ENCODE measurements around the gene MAN2A1. TPM values are rescaled to one million over a fixed set of nuclear protein-coding genes. Genes with fewer than 3 reads are reported as not detected.

MAN2A1 gene
- total RNA-seq, 1 experiment from 2014 or later, result 86.6 TPM

GRCh38 chr5:109803854-109804253, 114.1 kb downstream of the MAN2A1 start:
- ChIA-PET CTCF (no interaction called here), POLR2A (no interaction called here)
- H3K9me3 Mint-ChIP-seq, result peaks cover 4% of the 10 kb centered on the region

DNA sequence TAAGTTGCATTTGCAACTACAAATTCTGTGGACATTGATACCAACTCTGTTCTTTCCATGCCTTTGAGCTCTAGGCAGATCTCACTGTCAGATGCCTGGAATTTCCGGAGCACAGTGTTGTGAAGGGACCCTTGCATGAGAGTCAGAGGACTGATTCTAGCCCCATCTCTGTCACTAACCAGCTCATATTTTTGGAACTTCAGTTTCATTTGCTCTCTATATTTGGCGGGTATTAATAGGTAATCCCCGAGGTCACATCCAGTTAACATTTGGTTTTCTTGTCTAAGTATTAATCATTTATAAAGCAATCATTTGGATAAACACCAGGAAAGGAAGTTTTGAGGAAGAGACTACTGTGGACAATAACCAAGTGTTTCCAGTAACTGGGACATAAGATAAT, 115.7 kb downstream of the MAN2A1 start:
- H3K27me3 Mint-ChIP-seq (ENCODE audit: low read depth), result no peaks in the 10 kb centered on the region
- no peak for DNase-seq (ENCODE audit: low spot score)
- TF ChIP-seq ZNF317 (CRISPR knock-in tag; IDR thresholded peaks at IDR 0.05; ENCODE audit: borderline replicate concordance, low read depth) (no peak), TEAD4 (CRISPR knock-in tag; IDR thresholded peaks at IDR 0.05) (no peak)
- H3K27ac Mint-ChIP-seq, result peak overlapping the region; percentile 80; the same call in 1 of the 2 replicates
- peaks cover 18% of the 10 kb centered on the region for H3K36me3 Mint-ChIP-seq
- CTCF ChIA-PET, result no interaction called here
- H3K4me3 Mint-ChIP-seq, result no peak overlapping the region
- peak; percentile 71 for ATAC-seq
- POLR2A ChIA-PET, result no interaction called here
- no peaks in the 10 kb centered on the region for H3K9me3 Mint-ChIP-seq
- peaks cover 10% of the 10 kb centered on the region for H3K4me1 Mint-ChIP-seq

More at GRCh38 chr5:109803854-109804253, 114.1 kb downstream of the MAN2A1 start:
- no peak for DNase-seq (ENCODE audit: low spot score)
- Mint-ChIP-seq H3K27ac (no peak overlapping the region), H3K27me3 (ENCODE audit: low read depth) (no peaks in the 10 kb centered on the region), H3K4me3 (no peak overlapping the region), H3K4me1 (peaks cover 10% of the 10 kb centered on the region), H3K36me3 (peaks cover 15% of the 10 kb centered on the region)
- ATAC-seq, result no peak
- TF ChIP-seq TEAD1 (CRISPR knock-in tag; IDR thresholded peaks at IDR 0.05), result no peak
- no peak for TF ChIP-seq NR1H2 (CRISPR knock-in tag; IDR thresholded peaks at IDR 0.05)
- no peak for TF ChIP-seq ZBTB43 (CRISPR knock-in tag; IDR thresholded peaks at IDR 0.05)
- TF ChIP-seq, protein P1, sequence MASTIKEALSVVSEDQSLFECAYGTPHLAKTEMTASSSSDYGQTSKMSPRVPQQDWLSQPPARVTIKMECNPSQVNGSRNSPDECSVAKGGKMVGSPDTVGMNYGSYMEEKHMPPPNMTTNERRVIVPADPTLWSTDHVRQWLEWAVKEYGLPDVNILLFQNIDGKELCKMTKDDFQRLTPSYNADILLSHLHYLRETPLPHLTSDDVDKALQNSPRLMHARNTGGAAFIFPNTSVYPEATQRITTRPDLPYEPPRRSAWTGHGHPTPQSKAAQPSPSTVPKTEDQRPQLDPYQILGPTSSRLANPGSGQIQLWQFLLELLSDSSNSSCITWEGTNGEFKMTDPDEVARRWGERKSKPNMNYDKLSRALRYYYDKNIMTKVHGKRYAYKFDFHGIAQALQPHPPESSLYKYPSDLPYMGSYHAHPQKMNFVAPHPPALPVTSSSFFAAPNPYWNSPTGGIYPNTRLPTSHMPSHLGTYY (CRISPR knock-in tag; IDR thresholded peaks at IDR 0.05), result no peak
- no peak for TF ChIP-seq ELF4 (CRISPR knock-in tag; IDR thresholded peaks at IDR 0.05; ENCODE audit: low read depth)
- no peak for TF ChIP-seq CDX4 (CRISPR knock-in tag; IDR thresholded peaks at IDR 0.05; ENCODE audit: borderline replicate concordance)
- no peak for TF ChIP-seq CTCF (IDR thresholded peaks at IDR 0.05)
- TF ChIP-seq, protein P2, sequence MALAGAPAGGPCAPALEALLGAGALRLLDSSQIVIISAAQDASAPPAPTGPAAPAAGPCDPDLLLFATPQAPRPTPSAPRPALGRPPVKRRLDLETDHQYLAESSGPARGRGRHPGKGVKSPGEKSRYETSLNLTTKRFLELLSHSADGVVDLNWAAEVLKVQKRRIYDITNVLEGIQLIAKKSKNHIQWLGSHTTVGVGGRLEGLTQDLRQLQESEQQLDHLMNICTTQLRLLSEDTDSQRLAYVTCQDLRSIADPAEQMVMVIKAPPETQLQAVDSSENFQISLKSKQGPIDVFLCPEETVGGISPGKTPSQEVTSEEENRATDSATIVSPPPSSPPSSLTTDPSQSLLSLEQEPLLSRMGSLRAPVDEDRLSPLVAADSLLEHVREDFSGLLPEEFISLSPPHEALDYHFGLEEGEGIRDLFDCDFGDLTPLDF (CRISPR knock-in tag; IDR thresholded peaks at IDR 0.05), result no peak
- TF ChIP-seq, protein P3, sequence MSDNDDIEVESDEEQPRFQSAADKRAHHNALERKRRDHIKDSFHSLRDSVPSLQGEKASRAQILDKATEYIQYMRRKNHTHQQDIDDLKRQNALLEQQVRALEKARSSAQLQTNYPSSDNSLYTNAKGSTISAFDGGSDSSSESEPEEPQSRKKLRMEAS (CRISPR knock-in tag; IDR thresholded peaks at IDR 0.05), result no peak
- TF ChIP-seq FOXJ3 (CRISPR knock-in tag; IDR thresholded peaks at IDR 0.05; ENCODE audit: borderline replicate concordance), result no peak
- no peak for TF ChIP-seq ATF1 (CRISPR knock-in tag; IDR thresholded peaks at IDR 0.05)
- no peak for TF ChIP-seq ESRRA (CRISPR knock-in tag; IDR thresholded peaks at IDR 0.05; ENCODE audit: borderline replicate concordance)
- TF ChIP-seq ZNF219 (CRISPR knock-in tag; IDR thresholded peaks at IDR 0.05; ENCODE audit: borderline replicate concordance), result no peak

DNA sequence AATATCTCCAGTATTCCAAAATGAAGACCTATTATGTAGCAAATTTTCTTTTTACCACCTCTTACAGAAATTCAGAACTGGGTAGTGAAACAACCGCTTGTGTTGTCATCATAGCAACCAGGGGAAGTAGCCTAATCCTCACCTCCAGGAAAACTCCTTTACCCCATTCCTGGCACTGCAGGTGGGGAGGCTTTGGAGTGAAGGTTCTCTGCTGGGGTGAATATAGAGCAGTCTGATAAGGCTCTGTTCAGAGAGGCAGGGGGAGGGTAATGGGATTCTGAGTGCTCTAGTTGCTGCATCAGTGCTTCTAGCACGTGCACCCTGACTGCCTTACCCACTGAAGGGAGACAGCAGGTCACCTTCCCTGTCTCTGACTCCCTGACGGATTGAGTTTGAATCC, 116.2 kb downstream of the MAN2A1 start:
- Mint-ChIP-seq H3K27me3 (ENCODE audit: low read depth) (no peaks in the 10 kb centered on the region), H3K4me1 (peaks cover 10% of the 10 kb centered on the region), H3K9me3 (no peaks in the 10 kb centered on the region), H3K27ac (no peak overlapping the region), H3K36me3 (peaks cover 20% of the 10 kb centered on the region), H3K4me3 (no peak overlapping the region)
- TF ChIP-seq FOXK1 (CRISPR knock-in tag; IDR thresholded peaks at IDR 0.05) (no peak), SMAD3 (CRISPR knock-in tag; IDR thresholded peaks at IDR 0.05; ENCODE audit: borderline replicate concordance) (no peak), PRRX2 (CRISPR knock-in tag; IDR thresholded peaks at IDR 0.05) (no peak), ZMAT4 (CRISPR knock-in tag; IDR thresholded peaks at IDR 0.05) (no peak), ZNF232 (CRISPR knock-in tag; IDR thresholded peaks at IDR 0.05) (no peak)
- TF ChIP-seq, protein P2 (CRISPR knock-in tag; IDR thresholded peaks at IDR 0.05), result no peak
- TF ChIP-seq, protein P4, sequence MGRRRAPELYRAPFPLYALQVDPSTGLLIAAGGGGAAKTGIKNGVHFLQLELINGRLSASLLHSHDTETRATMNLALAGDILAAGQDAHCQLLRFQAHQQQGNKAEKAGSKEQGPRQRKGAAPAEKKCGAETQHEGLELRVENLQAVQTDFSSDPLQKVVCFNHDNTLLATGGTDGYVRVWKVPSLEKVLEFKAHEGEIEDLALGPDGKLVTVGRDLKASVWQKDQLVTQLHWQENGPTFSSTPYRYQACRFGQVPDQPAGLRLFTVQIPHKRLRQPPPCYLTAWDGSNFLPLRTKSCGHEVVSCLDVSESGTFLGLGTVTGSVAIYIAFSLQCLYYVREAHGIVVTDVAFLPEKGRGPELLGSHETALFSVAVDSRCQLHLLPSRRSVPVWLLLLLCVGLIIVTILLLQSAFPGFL (CRISPR knock-in tag; IDR thresholded peaks at IDR 0.05; ENCODE audit: borderline replicate concordance), result no peak
- ChIA-PET CTCF (no interaction called here), POLR2A (no interaction called here)
- ATAC-seq, result peak; percentile 95
- DNase-seq (ENCODE audit: low spot score), result peak; percentile 25

All from WTC11 (cell line).